ENCODE data around the gene BACE1.

BACE1 gene

GRCh38 chr11:117309310-117309709, 6.7 kb downstream of the BACE1 start:
- no peak for DNase-seq (ENCODE audit: low read depth)

DNA sequence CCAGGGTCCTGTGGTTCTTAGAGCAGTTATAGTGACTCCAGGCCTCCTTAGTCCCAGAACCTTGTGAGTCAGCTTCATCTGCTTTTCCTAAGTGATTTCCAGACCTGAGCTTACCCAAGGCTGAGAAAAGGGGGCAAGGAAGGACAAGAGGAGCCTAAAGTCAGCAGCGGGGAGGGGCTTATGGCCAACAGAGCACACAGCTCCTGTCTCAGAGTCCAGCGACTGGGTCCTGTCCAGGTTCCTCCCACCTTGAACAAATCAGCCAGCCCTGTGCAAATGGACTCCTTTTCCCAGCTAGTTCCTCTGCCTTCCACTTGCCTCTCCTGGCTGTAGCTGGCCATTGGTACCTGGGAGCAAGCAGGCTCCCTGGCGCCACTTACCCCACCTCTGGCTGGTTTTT, 10.9 kb downstream of the BACE1 start:
- DNase-seq (ENCODE audit: low read depth), result no peak

- DNase-seq (ENCODE audit: low read depth), result no peak
Measured at GRCh38 chr11:117303646-117304315, 12.3 kb downstream of the BACE1 start.

- DNase-seq (ENCODE audit: low read depth), result no peak
Measured at GRCh38 chr11:117303101-117303500, 13.0 kb downstream of the BACE1 start.

GRCh38 chr11:117302228-117302627, 13.8 kb downstream of the BACE1 start:
- no peak for DNase-seq (ENCODE audit: low read depth)

DNA sequence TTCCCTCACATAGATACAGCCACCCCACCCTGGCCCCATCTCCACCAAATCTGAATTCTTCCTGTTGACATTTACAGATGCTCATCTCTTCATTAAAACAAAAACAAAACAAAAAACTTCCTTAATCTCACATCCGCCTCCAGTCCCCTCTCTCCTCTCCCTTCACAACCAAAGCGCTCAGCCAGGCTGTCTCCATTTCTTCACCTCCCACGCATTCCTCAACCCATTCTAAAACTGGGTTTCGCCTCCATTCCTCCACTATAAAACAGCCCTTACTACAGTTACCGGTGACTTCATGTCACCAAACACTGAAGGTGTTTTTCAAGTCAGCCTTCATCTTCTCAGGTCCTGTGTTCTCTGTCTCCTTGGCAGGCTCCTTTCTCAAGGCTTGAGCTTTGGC, 15.3 kb downstream of the BACE1 start:
- DNase-seq (ENCODE audit: low read depth), result no peak

DNA sequence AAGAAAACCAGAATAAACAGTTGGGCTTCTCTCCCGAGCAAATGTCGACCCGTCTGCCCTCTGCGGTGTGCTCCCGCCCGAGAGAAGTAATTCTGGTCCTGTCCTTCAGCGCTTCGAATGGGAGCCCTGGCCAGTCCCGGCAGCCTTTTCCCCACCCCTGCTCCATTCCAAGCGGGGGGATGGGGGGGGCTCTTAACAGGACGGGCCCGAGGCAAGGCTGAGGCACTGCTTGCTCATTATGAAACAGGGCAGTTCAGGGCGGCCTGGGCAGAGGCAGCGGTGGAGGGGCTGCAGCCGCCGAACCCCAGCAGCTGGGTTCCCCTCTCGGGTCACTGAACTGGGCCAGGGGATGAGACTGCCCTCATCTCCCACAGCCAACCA, 15.8 kb downstream of the BACE1 start:
- no peak for DNase-seq (ENCODE audit: low read depth)

GRCh38 chr11:117299351-117300282, 16.4 kb downstream of the BACE1 start:
- no peak for DNase-seq (ENCODE audit: low read depth)

- no peak for DNase-seq (ENCODE audit: low read depth)
Measured at GRCh38 chr11:117298195-117298594, 17.9 kb downstream of the BACE1 start.

DNA sequence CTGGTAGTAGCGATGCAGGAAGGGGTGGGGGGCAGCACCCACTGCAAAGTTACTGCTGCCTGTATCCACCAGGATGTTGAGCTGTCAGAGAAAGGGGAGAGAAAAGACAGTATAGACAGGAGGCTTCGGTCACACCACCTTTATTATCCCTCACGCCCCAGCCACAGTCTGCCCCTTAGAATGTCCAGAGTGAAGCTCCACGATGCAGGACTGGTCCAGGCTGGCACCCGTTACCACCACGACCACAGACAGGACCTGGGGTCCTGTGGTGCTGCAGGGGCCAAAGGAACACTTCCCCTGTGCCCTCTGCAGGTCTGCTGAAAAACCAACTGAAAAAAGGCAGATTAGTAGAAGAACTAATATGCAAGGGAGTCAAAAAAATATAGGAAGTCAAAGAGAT, 19.2 kb downstream of the BACE1 start:
- no peak for DNase-seq (ENCODE audit: low read depth)

DNA sequence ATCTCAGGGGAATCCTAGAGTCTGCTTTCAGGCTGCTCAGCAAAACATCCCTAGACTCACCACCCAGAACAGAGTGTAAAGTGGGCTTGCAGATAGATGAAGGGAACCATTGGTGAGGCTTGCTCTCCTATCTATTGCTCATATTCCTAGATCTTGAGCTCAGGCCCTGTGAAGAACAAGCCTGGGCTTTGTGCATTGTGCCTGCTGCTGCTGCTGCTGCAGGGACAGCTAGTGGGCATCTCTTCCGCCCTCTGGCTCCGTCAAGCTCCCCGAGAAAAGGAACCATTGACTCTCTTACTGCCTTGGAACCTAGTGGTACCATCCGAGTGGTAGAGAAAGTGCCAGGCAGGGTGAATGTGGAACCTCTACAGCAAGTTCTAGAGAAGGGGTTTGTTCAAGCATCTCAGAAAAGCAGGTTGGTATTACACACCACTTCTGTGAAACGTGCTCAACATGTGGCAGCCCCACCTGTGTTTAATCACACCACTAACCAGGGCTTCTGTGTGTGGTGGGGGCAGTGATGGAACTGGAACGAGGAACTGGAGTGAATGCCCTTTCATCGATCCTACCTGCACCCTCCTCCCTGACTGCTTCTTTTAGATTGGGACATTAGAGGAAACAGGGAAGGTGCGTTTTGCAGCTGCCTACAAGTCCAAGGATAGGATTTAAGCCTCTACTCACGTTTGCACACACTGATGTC, 20.5 kb downstream of the BACE1 start:
- DNase-seq (ENCODE audit: low read depth), result no peak

- DNase-seq (ENCODE audit: low read depth), result no peak
Measured at GRCh38 chr11:117292616-117293015, 23.4 kb downstream of the BACE1 start.

DNA sequence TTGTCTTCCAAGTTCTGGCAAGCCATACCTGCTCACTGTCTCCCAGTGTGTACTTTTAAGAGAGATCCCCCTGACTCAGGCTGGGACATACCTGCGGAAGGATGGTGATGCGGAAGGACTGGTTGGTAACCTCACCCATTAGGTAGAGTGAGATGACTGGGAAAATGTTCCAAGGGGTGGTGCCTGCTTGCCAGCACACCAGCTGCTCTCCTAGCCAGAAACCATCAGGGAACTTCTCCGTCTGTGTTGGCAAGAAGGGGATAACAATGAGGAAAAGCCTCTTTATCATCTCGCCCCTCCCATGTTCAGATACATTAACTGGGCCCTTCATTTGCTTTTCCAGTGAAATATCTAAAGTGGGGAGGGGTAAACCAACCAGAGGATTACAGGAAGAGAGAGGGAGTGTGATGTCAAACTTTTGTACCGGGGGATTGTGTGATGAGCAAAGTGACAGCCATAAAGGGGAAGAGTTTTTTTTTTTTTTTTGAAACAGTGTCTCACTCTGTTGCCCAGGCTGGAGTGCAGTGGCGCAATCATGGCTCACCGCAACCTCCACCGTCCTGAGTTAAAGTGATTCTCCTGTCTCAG, 25.2 kb downstream of the BACE1 start, which contains the start of gene BACE1-AS:
Gene BACE1-AS, plus strand, starts transcription at position 538 of the 588 bp plus-strand sequence.
- DNase-seq (ENCODE audit: low read depth), result no peak

- DNase-seq (ENCODE audit: low read depth), result no peak
Measured at GRCh38 chr11:117289795-117290194, 26.3 kb downstream of the BACE1 start.

DNA sequence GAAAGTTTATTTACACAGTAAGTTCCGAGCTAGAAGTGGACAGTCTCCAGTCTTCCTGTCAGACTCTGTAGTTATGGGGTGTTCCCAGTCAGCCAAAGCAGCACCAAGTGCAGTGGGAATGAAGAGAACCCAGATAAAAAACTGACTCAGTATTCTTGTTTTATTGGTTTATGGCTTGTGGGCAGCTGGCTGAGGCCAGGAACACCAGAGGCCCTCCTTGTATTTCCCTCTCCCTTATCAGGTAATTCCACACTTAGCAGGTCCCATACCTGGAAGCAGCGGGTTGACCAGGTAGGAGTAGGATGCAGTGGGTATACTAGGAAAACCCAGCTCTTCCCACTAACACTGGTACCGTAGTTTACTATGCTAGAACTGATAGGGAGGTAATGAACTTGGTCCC, 28.4 kb downstream of the BACE1 start:
- no peak for DNase-seq (ENCODE audit: low read depth)

- DNase-seq (ENCODE audit: low read depth), result no peak
Measured at GRCh38 chr11:117286588-117286987, 29.5 kb downstream of the BACE1 start.

- DNase-seq (ENCODE audit: low read depth), result no peak
Measured at GRCh38 chr11:117284053-117284452, 32.0 kb downstream of the BACE1 start.

DNA sequence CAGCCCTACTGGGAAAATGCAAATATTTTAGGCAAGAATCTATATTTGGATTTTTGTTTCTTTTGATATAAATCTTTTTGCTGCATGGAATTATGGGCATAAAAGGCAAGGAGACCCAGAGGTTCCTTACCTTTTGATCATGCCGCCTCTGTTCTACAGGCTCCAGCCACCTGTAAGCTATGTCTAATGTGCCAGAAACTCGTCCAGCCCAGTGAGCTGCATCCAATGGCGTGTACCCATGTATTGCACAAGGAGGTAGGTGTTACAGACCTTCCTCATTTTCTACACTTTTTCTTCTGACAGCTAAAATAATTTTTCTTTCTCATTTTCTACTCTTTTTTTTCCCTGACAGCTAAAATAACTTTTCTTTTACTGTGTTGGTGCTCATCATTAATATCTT, 33.1 kb downstream of the BACE1 start:
- no peak for DNase-seq (ENCODE audit: low read depth)

GRCh38 chr11:117281869-117282268, 34.2 kb downstream of the BACE1 start:
- DNase-seq (ENCODE audit: low read depth), result no peak

DNA sequence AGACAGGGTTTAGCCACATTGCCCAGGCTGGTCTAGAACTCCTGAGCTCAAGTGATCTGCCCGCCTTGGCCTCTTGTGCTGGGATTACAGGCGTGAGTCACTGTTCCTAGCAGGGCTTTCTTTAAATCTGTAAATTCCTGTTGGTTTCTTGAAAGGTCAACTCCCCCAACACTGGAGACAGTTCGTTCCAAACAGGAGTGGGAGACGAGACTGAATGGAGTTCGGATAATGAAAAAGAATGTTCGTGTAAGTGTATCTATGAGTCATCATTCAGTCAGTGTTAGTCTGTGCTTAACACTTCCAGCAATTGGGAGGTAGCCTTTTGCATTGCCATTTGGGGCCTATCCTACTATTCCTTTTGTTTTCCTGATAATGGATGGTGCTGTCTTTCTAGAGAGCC, 34.9 kb downstream of the BACE1 start:
- no peak for DNase-seq (ENCODE audit: low read depth)

DNA sequence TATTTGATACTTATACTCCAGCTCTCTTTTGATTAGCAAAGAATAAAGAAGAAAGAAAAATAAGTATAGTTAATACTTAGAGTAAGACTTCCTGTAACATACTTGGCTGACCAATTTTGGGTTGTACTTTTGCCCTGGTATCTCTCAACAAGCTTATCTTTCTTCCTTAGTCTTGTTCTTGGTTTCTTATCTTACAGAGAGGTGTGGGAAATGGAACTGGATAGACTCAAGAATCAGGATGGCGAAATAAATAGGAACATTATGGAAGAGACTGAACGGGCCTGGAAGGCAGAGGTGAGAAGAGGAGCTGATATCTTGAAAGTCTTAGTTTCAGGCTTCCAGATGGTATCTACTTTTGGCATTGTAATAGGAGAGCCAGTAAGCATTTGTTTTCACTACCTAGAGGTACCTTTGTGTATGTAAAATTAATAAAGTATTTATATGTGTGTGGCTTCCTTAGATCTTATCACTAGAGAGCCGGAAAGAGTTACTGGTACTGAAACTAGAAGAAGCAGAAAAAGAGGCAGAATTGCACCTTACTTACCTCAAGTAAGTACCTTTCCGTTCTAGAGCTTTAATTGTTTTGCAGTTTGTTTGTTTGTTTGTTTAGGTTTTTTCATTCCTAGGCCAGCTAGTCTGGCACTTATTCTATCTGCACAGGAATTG, 36.2 kb downstream of the BACE1 start:
- DNase-seq (ENCODE audit: low read depth), result no peak

DNA sequence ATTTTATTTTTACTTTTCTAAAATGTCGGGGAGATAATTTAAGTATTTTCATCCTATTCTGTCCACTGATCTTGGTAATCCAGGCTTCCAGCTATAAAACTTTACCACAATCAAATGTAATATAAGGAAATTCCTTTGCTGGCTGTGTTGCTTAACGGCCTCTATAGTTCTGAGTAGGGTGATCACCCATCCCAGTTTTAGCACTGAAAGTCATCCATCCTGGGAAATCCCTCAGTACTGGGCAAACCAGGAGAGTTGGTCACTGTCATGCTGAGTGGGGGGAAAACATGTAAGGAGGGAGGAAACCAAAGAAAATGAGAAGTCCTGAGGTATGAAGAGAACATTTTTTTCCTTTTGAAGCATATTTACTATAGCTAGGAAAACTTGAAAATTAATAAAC, 37.7 kb downstream of the BACE1 start:
- no peak for DNase-seq (ENCODE audit: low read depth)

Measured in stimulated activated CD8-positive, alpha-beta memory T cell treated with anti-CD3 and anti-CD28 coated beads, Interleukin-15, amount 100 ng/mL, for 24 hours (primary cell).